Retina (tissue), 1 donor: Measurements from ENCODE around the gene UCHL5.
"Not testable (repeated sequence)": the region's sequence is repeated elsewhere in the genome, so short reads cannot be mapped to it uniquely, and the experiment has no call there.

Experiments used
- DNase-seq: peaks from one replicate; pipeline ENCODE4 v3.0.0-alpha.2; 2016

UCHL5 gene

DNA sequence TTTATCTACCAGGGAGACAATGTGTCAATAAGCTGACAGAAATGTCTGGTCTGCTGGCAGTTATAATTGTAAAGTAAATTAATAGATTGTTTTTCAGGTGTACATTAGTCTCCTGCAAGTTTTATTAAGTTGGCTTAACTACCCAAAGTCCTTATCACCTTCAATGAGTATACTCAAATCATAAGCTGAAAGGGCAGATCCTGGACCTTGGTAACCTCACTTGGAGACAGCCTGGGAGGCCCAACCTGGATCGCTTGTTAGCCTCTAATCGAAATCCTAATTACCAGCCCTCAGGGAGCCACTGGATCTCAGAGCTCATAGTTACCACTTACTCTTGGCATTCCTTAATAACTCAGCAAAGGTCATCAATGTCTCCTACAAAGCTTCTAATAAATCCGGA, 49.7 kb downstream of the UCHL5 start:
- DNase-seq: no peak

DNA sequence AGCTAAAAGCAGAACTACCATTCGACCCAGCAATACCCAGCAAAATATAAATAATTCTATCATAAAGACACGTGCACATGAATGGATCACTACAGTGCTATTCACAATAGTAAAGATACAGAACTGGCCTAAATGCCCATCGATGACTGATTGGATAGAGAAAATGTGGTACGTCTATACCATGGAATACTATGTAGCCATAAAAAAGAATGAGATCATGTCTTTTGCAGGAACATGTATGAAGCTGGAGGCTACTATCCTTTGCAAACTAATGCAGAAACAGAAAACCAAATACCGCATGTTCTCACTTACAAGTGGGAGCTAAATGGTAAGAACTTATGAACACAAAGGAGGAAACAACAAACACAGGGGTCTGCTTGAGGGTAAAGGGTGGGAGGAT, 53.4 kb downstream of the UCHL5 start:
- DNase-seq: no peak

DNA sequence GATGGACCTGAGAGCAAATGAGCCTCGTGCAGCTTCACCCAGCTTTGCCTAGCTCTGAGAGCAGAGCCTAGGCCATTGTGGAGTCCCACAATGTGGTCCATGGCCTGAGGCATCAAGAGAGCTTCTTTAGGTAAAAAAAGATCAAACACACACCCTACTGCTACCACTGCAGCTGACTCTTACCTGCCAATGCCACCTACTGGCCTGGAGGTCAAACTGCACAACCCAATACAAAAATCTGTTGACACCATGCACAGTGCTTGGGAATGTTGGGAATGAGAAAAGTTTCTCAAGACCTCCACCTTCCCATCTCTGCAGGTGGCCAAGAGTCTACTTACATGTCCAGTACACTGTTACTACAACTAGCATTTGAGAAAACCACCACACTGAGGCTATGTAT, 60.6 kb downstream of the UCHL5 start:
- DNase-seq: no peak

- DNase-seq: no peak
Observed at GRCh38 chr1:192994141-192994540, 65.0 kb downstream of the UCHL5 start.

DNA sequence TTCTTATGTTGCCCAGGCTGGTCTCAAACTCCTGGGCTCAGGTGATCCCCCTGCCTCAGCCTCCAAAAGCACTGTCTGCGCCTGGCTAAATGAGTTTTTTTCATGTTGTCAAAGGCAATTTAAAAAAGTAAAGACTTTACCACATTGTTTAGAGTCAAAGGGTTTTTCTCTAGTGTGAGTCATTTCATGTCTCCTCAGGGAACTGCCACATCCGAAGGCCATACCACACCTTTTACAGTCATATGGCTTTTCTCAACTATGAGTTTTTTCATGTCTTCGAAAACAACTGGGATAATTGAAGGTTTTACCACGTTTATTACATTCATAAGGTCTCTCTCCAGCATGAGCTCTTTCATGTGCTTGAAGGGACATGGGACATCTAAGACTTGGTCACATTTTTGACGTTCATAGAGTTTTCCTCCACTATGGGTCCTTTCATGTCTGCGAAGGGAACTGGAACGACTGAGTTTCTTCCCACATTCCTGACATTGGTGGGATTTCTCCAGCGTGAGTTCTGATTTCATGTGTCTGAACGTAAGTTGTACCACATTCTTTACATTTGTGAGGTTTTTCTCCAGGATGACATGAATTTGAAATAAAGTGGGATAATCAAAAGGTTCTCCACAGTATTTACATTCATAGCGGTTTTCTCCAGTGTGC, 65.6 kb downstream of the UCHL5 start:
- no peak for DNase-seq

- DNase-seq: not testable (repeated sequence)
Observed at GRCh38 chr1:192986748-192987334, 72.3 kb downstream of the UCHL5 start.

DNA sequence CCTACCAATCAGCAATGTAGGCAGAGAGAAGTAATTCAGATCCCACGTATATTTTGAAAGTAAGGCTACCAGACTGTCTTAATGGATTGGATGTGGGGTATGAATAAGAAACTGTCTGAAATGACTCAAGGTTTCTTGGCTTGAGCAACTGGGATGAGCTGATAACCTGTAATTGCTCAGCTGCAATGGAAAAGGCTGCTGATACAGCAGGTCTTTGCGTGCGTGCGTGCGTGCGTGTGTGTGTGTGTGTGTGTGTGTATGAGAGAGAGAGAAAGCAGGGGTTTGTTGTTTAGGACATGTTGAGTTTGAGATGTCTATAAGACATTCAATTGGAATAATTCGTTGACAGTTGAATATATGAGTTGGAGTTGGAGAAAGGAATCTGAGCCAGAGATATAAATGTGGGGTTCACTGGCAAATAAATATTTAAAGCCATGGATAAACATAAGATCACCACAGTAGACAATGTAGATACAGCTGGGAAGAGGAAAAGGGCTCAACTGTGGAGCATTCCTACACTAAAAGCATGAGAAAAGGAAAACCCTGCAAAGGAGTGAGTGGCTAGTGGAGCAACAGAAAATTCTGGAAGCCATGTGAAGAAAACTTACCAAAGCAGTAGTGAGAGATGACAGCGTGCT, 72.9 kb downstream of the UCHL5 start:
- DNase-seq: no peak

DNA sequence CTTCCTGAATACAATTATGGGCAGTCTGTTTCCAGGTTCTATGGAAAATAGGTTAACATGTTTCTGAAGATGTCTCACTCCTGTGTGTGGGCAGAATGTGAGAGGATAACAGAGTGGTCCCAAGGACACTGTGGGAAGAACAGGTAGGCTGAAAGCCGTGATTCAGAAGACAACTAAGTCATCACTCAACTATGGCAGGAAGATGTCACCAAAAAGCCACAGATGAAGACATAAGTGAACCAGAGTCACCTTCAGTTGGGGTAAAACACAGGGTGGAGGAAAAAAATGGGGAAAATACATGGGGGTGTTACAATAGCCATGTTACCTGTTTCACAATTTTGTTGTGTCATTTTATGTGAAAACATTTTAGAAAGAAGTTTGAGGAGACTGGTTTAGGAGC, 75.1 kb downstream of the UCHL5 start:
- no peak for DNase-seq

GRCh38 chr1:192983349-192983980, 75.7 kb downstream of the UCHL5 start:
- no peak for DNase-seq

DNA sequence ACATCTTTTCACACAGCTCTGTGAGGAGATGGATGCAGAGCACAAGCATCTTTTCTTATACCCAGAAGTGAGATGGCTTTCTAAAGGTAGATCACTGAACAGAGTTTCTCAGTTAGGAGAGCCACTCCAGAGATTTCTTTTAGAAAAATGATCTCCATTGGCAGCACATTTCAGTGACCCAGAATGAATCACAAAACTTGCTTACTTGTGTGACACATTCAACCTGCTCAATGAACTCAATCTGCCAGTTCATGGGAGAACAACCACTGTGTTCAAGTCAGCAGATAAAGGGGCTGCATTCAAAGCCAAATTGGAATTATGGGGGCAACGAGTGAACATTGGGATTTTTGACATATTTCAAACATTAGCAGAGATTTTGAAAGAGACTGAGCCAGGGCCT, 78.3 kb downstream of the UCHL5 start:
- DNase-seq: no peak

DNA sequence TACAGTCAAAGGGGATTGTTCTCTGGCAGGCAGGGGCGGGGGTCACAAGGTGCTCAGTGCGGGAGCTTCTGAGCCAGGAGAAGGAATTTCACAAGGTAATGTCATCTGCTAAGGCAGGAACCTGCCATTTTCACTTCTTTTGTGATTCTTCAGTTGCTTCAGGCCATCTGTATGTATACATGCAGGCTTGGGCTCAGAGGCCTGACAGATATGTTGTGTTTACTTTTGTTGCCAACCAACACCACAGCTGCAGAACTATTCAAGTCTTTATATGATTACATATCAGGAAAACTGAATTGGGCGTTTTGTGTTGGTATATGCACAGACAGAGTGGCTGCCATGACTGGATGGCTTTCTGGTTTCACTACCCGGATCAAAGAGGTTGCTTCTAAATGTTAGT, 78.8 kb downstream of the UCHL5 start:
- not testable (repeated sequence) for DNase-seq

GRCh38 chr1:192979542-192979941, 79.6 kb downstream of the UCHL5 start:
- no peak for DNase-seq

DNA sequence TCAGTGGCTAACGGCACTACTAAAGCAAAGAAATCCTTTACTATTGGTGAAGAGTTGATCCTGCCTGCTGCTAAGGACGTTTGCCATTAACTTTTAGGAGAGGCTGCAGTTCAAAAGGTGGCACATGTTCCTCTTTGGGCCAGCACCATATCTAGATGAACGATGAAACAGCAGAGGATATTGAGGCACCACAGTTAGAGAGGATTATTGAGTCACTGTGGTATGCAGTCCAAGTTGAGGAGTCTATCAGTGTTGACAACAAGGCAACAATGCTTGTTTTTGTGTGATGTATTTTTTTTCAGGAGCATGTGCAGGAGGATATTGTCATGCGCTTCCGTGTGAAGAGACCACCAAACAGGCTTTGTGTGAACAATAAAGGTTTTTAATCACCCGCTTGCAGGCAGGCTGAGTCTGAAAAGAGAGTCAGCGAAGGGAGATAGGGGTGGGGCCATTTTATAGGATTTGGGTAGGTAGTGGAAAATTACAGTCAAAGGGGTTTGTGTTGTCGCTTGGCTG, 80.9 kb downstream of the UCHL5 start:
- no peak for DNase-seq

DNA sequence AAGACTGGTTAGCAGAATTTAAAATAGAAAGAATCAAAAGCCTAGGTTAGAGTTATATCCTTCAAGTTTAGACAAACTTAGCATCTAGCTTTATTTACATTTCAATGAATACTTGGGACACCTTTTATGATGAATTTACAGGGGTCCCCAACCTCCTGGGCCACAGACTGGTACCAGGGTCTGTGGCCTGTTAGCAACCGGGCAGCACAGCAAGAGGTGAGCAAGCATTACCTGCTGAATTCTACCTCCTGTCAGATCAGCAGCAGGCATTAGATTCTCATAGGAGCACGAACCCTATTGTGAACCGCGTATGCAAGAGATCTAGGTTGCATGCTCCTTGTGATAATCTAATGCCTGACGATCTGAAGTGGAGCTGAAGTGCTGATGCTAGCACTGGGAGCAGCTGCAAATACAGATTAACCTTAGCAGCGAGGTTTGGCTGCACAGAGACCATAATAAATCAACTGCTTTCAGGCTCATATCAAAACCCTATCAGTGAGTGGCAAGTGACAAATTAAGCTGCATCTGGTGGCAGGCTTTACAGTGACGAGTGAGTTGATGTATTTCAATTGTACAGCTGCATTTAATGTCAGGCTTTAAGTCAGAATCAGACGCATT, 82.0 kb downstream of the UCHL5 start:
- DNase-seq: no peak

GRCh38 chr1:192976576-192976975, 82.6 kb downstream of the UCHL5 start:
- DNase-seq: no peak

- DNase-seq: no peak
Observed at GRCh38 chr1:192974701-192975100, 84.5 kb downstream of the UCHL5 start.

DNA sequence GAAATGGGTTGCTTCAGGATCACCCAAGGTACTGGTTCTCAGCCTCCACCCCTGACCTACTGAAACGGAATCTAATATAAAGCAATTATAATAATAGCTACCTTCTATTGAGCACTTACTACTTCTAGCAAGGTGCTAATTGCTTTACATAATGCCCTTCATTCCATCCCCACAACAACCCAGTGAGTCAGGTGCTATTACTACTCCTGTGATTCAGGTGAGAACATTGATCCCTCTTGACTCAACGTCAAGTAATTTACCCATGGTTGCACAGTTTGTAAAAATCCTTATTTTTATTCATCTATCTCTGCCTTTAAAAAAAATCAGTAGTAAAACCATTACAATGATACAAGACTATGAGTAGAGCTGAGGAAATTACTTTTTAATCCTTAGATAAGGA, 85.2 kb downstream of the UCHL5 start:
- DNase-seq: no peak

DNA sequence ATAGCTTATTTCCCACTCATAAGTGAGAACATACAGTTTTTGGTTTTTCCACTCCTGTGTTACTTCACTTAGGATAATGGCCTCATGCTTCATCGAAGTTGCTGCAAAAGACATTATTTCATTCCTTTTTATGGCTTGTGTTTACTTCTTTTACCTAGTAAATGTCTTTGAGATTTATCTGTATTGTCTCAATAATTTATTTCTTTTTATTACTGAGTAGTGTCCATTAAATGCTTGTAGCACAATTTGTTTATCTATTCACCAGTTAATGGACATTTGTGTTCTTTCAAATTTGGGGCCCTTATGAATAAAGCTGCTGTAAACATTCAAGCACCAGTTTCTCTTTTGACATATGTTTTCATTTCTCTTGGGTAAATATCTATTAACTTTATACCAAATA, 86.0 kb downstream of the UCHL5 start:
- DNase-seq: no peak

DNA sequence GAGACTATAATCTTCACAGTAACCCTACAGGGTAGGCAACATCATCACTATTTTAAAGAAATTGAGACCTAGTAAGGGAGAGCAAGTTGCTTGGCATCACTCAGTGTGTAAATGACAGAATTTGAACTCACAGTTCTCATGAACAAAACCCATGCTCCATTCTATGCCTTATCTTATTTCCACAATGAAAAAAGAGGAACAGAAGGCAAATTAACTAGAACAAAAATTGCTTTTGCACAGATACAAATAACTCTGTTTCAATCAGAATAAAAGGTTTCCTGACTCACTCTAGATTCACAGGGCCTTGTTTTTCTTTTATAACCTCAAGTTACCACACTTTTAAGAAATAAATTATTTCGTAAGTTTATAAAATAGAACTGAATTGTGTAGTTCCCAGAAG, 90.1 kb downstream of the UCHL5 start:
- no peak for DNase-seq

DNA sequence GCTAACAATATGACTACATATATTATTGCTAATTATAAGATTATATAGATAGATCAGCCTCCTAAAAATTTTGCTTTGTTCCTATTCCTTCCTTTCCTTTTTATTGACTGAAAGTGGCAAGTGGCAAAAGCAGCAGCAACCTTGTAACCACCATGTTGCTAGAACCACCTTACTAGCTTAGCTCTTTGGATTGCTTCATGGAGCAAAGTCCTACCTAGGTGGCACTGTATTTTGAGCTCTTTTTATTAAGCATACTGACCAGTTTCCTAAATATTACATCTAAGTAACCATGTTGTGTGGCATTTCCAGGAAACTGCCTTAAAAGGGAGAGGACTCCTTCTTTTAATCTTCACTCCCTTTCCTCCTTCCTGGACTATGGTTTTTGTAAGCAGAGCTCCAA, 90.8 kb downstream of the UCHL5 start:
- no peak for DNase-seq

DNA sequence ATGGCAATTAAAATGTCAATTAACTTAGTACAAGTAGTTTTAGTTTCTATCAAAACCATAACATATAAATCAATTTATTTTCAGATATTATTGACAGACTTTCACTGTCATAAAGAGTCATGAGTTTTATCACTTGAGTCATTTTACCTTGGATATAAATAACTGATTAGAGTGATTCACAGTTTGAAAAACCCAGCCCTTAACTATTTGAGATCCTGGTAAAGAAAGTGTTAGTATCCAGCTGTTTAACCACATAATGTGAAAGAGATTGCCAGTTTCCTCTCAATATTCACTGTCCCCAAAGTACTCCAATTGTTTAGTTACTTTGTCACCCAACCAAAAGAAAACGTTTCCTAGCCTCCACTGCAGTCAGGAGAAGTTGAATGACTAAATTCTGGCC, 91.3 kb downstream of the UCHL5 start:
- no peak for DNase-seq

DNA sequence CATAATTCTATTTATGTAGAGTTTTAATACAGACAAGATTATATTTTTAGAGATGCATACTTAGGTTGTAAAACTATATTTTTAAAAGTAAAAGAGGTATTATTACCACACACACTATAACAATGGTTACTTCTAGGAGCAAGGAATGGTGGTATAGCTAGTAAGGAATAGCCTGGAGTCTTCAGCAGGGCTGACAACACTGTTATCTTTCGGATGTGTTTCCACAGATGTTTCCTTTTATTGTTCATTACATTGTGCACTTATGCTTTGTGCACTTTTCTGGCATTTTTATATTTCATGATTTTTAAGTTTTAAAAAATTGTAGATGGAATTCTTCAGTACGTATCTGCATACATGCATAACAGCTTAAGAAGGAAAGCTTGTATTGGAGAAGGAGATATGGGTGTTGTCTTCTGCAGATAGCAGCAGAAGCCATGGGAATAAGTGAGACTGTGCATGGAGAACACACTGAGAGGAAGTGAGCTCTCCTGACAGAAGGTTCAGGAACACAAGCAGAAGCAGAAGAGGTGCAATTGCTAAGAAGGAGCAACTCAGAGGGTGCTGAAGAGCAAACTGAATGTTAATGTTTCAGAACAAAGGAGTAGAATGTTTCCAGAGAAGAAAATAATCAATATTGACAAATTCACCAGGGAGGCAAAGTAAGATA, 91.8 kb downstream of the UCHL5 start:
- no peak for DNase-seq

DNA sequence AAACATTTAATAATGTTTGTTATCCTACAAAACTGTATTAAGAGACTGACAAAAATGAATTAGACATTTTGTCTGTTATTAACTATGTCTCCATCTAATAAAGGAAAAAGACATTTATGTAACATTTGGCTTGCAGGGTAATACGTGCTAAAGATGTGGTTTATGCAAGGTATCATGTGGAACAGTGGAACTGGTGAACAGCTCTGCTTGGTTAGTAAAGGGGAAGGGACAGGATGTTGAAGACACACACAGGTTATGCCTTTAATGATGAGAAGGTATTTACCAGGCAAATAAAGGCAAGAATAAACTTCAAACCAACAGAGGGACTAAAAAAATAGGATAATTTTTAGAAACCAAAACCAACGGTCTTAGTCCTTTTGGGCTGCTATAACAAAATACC, 93.1 kb downstream of the UCHL5 start:
- DNase-seq: no peak
